RPMI7951 (cell line): ENCODE results near the gene NLRP3. TPM values are rescaled to one million over a fixed set of nuclear protein-coding genes. Genes with fewer than 3 reads are reported as not detected.

Experiments
- DNase-seq: peaks from one replicate; pipeline ENCODE4 v3.0.0-alpha.2; 2012; ENCODE audit warnings: low read depth
- total RNA-seq: library from RNA; depleted of rRNA; stranded (reverse); fragments of >200 nt; shearing (Covaris generic); gene quantifications from 2 replicates; pipeline ENCODE4 v1.2.3, GENCODE V29; 2014

Gene NLRP3
- total RNA-seq, 1 experiment from 2014 or later, result 3.1 TPM

DNA sequence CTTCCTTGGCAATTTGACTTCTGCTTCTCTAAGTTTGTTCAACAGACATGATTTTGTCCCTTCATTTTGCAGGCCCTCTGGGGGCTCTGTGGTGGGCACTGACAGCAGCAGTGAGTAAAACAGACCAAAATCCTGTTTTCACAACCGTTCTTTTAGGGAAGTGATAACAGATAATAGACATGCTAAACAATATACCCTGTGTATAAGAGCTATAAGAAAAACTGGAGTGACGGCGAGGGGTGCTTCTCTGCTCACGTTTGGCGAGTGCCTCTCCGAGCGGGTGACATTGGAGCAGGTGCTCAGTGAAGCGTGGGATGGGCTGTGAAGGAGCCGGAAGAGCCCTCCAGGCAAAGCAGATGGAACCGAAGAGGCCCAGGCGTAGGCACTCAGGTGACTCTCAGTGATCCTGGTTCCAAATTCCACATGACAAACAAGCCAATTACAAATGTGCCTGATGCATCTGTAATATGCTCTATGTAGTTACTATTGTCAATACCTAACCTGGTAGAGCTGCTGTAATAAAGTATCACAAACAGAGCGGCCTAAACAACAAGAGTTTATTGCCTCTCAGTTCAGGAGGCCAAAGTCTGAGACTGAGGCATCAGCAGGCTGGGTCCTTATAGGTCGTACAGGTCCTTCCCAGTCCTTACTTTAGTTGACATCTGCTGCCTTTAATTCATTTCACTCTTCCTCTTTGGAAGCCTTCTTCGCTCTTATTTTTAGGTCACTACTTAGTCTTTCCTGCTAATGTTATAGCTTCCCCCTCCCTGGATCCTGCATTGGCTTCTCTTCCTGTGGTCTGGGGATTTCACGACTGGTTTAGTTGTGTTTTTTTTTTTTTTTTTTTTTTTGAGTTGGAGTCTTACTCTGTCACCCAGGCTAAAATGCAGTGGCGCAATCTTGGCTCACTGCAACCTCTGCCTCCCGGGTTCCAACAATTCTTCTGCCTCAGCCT, 21.9 kb downstream of the NLRP3 start:
- no peak for DNase-seq

DNA sequence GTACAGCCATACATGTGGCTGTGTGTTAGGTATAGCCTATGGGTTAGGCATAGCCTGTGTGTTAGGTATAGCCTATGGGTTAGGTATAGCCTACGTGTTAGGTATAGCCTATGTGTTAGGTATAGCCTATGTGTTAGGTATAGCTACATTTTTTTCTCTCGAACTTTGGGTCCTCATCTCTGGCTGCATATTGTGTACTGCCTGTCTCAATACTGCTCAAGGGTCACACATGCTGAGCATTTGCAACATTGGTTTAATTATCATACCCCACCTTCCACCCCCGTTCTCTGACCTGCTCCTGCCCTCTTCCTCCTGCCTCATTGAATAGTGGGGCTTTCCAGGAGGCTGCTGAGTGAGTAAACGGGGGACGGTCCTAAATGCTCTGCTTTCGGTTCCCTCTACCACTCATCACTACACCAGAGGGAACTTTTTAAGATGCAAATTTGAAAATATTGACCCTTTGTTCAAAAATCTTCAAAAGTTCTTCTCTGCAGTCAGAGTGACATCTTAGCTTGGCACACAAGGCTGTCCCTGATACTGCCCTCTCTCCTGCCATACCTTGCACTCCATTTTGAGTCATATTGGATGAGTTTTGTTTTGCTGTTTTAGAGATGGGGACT, 24.1 kb downstream of the NLRP3 start:
- DNase-seq, result no peak

DNA sequence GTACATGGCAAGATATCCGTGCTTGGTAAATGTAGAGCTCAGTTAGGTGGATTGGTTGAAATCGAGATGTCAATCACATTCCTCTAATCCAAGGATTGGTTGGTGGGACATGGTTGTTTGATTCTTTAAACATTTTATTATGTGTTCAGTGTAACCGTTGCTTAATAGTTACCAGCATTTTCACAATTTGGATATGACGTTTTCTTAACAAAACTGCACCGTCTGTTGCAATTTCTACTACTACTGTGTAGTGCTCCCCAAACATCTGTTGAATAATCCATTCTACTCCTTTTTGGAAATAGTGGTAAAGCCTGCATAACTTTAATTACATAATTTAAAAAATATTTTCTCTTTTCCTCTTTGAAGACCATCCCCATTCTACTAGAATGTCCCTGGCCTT, 25.6 kb downstream of the NLRP3 start:
- DNase-seq, result no peak

DNA sequence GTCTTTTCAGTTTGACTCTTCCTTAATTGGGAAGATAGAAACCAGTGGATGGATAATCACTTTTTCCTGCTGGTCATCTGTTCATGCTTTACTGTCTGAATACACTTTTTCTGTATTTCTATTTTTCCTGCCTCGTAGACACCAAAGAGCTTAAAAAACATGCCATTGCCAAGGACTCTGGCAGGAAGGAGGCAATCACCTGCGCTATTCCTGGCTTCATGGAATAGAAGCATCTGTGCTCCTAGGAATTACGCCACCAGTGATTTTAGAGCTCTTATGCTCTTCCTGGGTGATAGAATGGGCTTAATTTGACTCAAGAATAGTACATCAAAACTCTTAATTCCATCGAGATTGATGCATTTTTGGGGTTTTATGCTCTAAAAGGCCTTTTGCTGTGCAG, 26.2 kb downstream of the NLRP3 start:
- no peak for DNase-seq

DNA sequence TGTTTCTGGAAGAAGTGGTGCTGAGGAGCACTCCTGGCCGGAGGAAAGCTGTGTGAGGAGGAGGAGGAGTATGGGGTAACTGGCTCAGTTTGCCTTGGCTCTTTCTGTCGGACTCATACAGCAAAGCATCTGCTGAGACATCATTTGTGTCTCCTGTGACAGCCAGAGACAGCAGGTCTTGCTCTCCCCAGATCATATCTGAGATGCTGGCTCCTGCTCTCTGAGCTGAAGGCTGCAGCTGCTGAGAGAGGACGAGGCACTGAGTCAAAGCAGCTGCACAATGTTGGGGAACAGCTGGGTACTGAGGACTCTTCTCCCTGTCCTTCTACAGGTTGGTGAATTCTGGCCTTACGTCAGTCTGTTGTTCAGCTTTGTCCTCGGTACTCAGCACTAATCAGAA, 27.7 kb downstream of the NLRP3 start:
- DNase-seq, result no peak

DNA sequence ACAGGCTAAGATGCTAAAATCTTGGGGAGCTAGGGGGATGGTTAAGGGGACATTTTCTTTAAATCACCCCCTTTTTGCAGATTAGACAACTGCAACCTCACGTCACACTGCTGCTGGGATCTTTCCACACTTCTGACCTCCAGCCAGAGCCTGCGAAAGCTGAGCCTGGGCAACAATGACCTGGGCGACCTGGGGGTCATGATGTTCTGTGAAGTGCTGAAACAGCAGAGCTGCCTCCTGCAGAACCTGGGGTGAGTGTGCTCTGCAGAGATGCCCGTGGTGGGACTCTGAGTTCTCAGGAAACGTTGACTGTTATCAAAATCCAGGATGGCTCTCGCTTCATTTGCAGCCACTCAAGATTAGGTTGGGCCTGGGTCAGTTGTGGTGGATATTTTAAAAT, 28.6 kb downstream of the NLRP3 start:
- no peak for DNase-seq

DNA sequence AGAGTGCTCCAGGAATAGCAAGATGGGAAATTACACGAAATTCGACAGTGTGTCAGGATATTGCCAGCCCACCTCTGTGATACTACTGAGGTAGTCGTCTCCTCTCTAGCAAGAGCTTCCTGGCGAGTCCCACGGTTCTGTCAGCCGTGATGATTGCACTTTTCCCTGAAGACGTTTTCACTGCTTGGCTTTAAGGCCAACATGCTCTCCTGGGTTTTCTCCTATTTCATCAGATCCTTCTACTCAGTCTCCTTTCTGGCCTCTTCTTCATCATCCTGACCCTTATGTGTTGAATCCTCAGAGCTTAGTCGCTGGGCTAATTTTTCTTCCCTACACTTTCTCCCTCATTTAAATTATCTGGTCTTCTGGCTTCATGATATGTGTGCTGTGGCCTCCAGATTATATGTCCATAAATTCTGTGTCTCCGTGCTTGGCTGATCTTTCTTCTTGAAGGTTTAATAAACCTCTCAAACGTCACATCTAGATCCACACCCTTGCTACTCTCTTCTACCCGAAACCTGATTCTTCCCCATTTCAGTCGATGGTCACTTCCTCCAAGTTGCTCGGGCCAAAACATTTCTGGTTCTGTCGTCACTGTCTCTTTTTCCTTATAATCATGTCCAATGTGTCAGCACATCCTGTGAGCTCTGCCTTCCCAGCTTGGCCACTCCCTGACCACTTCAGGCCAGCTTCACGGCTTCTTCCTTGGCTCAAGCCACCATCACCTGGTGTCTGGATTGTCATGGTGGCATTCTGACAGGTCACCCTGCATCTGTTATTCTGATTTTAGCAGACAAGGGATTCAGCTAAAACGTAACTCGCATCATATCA, 29.8 kb downstream of the NLRP3 start:
- no peak for DNase-seq

DNA sequence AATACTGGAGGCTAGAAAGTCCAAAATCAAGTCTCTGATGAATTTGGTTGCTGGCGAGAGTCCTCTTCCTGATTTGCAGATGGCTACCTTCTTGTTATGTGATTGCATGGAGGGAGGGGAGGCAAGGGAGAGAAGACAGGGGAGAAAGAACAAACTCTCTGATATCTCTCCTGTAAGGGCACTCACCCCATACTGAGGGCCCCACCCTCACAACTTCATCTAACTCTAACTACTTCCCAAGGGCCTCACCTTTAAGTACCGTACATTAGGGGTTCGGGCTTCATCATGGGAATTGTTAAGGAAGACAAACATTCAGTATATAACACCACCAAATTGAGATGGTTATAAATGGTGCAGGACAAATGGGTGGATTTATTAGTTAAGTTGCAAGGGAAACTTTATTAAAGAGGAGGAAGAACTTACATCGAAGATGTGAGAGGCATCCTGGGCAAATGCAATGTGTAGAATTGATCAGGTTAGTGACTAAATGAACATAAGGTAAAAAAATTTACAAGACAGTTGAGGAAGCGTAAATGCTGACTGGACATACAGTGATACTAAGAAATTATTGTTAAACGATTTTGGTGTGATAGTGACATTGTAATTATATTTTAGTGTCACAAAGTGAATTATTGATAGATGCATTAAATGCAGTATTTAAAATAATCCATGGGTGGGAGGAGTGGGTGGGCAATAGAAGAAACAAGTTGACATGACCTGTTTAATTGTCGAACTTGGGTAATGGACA, 31.4 kb downstream of the NLRP3 start:
- DNase-seq, result no peak

DNA sequence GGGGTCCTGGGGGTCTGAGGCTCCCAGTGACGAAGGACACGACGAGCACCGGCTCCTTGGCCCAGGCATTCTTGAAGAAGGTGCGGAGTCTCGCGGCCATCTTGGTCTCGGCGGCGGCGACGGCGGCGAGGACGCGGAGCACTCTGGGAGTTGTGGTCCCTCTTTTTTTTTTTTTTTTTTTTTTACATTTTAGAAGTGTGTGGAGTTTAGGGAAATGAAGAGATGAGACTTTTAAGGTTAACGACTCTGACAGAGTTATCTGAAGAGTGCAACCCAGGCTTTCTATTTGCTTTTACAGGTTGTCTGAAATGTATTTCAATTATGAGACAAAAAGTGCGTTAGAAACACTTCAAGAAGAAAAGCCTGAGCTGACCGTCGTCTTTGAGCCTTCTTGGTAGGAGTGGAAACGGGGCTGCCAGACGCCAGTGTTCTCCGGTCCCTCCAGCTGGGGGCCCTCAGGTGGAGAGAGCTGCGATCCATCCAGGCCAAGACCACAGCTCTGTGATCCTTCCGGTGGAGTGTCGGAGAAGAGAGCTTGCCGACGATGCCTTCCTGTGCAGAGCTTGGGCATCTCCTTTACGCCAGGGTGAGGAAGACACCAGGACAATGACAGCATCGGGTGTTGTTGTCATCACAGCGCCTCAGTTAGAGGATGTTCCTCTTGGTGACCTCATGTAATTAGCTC, 32.3 kb downstream of the NLRP3 start:
- DNase-seq, result peak; percentile 51

DNA sequence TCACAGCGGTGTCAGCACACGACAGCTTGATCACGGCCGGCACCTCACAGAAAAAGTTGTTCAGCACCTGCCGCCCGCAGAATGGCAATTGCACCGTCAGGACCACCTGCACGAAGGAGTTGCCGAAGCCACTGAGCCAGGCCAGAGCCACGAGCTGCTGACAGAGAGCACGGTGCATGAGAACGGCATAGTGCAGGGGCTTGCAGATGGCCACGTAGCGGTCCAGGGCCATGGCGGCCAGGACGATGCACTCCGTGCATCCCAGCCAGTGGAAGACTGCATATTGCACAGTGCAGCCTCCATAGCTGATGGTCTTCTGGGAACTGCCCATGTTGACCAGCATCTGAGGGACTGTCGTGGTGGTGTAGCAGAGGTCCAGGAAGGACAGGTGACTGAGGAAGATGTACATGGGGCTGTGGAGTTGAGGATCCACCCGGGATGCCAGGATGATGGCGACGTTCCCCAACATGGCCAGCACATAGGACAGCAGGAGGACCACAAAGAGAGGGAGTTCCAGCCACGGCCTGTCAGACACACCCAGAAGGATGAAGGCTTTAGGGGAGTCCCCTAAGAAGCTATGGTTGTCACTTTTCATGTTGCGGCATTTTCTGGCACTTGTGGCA, 35.5 kb downstream of the NLRP3 start:
- no peak for DNase-seq

DNA sequence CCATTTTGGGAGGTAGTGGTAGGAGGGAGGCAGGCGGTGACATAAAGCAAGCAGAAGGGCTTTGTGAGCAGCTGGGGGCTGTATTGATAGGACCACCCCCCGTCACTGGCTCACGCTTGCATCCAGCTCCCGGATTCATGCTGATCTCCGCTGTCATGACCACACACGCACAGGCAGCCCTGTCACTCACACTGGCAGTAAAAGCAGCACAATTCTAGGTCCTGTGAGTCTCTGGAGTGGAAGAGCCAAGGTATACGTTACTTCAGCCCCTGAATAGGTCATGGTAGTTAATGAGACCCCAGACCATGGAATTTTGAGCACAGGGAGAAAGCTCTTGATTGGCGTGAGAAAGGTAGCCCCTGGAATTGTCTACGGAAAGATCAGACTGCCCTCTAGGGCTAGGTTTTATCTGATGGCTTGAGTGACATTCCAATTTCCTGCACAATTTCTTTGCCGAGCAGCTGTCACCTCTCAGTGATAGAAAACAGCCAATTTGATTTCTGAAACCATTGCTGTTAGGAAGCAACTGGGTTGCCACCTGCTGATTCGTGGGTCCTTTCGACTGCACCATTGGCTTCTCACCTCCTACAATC, 36.6 kb downstream of the NLRP3 start:
- peak; percentile 14 for DNase-seq

DNA sequence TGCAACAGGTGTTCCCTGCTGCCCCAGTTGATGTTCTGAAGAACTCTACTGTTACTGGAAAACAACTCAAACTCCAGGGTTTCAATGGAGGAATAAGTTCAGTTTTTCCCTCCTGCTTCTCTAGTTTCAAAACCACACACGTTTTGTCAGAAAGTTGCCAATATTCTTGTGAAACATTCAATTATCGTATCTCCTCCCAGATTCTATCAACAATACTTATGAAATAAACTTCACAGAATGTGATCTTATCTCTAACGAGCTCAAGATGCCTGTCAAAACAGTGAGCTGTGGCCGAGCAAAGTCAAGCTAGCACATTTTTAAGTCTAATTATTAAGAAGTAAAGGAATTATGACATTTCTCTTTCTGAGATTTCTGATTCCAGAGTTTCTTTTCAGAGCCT, 37.3 kb downstream of the NLRP3 start:
- DNase-seq, result no peak

DNA sequence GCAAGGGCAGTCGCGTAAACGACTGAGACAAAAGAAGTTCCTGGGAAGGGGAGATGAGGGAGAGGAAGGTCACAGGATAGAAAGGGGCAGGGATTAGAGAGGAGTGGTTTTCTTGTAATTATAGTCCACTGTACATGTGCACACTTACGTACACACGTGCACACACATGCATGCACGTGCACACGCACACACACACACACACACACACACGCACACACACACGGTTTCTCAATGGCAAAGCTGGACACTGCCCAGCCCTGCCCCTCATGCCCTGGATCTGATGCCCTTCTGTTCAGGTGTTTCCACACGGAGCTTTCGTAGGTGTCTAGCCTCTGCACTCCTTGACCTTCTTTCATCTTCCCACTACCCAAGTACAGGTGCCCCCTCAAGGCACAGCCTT, 38.0 kb downstream of the NLRP3 start:
- no peak for DNase-seq

DNA sequence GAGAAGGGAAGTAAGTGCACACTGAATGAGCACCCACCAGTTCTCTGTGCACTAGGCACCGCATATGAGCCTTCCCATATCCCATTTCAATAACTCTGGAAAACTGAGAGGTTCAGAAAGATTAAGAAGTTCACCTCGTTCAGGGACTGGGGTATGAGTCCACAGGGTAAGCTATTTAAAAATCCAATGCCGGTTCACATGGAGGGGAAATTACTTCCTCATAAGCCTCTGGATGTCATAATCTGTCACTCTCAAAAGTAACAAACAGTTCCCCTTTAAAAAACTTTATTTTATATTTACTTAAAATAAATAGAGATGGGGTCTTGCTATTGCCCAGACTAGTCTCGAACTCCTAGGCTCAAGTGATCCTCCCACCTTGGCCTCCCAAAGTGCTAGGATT, 40.0 kb downstream of the NLRP3 start:
- no peak for DNase-seq

DNA sequence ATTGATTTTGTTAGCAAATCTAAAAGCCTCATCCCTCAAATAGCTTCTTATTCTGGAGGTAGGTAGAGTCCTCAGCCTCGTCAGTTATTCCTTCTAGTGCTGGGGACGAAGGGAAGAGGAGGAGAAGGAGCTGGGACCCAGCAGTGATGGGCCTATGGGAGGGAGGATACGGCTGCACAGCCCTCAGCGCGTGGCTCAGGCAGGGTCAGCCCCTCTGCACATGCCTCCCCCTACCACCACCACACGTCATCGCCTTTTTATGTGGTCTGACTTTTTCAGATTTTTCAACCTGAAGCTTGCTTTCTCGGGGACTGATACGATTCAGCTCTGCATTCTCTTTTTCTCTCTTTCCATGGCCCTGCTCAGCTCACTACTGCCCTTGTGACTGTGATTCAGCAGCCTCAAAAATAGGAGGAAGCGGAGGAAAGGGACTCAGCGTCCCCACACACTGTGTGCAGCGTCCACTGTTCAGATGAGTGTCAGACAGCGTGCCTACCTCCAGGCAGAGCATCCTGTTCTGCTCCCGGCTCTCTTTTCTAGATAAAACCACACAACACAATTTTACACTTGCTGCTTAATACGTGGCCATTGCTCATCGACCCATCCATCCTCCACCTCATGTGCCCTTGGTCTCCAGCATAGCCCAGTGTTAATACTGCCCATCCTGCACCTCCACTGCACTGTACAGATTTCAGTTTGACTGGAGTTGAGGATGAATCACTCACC, 41.1 kb downstream of the NLRP3 start:
- DNase-seq, result no peak

DNA sequence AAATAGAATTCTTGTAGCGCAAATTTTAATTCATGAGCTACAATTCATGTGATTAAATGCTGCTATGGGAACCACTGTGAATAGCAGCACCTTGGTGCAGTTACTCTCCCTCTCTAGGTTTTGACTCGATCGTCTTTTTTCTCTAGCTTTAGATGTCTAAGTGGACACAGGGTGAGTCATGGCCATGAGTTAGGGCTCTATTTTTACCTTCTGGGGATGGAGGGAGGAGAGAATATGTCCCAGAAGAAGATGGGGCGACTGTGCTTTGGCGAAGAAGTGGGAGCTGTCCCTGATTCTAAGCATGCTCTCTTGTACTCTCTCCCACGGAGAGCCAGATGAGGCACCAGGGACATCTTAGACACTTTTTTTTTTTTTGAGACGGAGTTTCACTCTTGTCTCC, 43.5 kb downstream of the NLRP3 start:
- no peak for DNase-seq

DNA sequence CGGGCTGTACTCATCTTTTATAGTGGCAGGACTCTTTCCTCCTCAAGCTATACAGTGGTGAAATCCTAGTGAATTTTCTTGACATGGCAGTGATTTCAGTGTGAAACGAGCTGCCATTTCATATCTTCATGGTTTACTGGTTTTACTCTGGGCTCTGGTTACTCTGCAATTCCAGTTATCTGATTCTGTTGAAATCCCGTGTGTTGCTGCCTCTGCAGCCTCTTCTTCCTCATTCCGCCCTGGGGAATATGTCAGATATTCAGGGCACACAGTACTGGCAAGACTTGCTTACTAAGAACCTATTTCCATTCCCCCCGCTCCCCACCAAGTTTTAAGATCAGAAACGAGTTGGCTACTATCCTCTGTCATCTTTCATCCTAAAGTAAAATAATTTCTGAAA, 49.8 kb downstream of the NLRP3 start:
- no peak for DNase-seq

DNA sequence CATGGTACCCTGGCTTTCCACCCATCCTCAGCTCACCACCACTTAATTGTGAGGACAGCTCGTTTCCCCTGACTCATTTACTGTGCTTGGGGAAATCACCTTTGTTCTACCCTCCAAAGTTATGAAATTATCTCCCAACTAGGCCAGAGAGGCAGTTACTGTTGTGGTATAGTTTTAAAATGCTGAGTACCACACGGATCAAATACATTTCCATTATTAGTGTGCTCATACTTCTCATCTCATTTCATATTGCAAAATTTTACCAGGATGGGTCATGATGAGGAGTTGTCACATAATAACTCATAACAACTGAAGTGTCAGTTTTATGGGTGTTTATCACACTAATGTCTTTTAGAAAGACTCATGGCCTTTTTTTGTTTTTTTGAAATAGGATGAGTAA, 51.2 kb downstream of the NLRP3 start:
- DNase-seq, result no peak

DNA sequence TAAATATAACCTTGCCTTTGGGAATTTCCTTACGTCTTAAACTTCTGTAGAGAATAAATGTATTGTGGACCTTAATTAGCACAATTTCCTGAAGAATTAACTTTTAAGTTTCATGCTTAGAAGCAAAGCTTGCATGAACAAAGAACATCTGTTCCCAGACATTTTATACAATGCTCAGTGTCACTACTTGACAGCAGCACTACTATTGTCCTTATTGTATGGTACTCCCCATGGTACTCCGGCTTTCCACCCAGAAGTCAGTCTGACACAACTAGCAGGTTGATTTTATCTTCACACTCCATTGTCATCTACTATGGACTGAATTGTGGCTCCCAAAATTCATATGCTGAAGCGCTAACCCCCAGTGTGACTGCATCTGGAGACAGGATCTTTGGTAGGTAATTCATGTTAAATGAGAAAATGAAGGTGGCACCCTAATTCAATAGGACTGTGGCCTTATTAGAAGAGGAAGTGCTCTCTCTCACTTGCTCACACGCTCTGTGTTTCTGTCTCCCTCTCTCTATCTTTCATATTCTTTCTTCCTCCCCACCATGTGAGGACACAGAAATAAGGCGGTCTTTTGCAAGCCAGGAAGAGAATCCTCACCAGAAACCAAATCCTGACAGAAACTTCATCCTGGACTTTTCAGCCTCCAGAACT, 52.6 kb downstream of the NLRP3 start:
- DNase-seq, result no peak
